Choroid plexus epithelial cell (primary cell): ENCODE data around the gene PEG3.

Source experiments
- DNase-seq: peaks from one replicate; pipeline ENCODE4 v3.0.0-alpha.2; 2010; ENCODE audit warnings: low read depth
- H3K4me3 ChIP-seq: 2 replicates; pipeline ENCODE4 v1.5.1; 2011; ENCODE audit warnings: low read depth, mild to moderate bottlenecking, control low read depth, low read length, moderate library complexity
- CTCF ChIP-seq: conservative IDR thresholded peaks from 2 replicates; pipeline ENCODE4 v1.5.1; 2011; ENCODE audit warnings: low read depth, mild to moderate bottlenecking, control low read depth, inconsistent platforms, low read length, moderate library complexity

PEG3 gene

DNA sequence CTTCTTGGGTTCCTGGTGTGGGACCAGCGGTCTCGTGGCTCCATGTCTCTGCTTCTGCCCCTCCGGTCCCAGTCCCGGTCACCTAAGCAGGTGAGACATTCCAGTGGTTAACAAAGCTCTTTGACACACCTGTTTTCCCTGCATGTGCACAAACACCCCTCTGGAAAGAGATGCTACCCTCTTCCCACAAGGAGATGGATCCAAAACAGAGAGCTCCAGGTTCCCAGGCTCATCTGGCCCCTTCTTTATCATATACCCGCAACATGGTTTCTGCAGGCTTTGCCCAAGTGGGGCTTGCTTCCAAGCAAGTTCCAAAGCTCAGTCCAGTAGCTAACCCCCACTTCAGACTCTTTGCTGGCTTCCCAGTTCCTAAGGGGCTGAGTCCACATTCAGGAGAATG, 17.8 kb downstream of the PEG3 start:
- no peak for TF ChIP-seq CTCF
- no peak overlapping the region for H3K4me3 ChIP-seq
- no peak for DNase-seq

DNA sequence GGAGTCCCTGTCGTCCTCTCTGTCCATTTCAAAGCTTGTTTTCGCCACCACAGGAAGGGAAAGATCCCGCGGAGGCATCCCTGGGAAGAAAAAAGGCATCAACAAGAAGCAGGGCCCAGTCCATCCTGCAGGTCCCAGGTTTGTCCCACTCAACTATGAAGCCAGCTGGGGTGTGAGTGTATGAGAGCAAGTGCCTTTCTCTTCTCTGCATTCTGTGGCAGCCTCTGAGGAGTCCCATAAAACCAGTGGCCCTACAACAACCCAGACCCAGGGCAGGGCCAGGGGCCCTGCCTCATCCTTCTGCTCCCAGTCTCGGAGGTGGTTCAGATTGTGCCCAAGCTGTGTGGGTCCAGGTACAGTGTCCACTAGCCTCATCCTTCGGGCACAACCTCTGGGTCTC, 18.9 kb downstream of the PEG3 start:
- no peak for DNase-seq
- no peak for TF ChIP-seq CTCF
- H3K4me3 ChIP-seq = no peak overlapping the region

GRCh38 chr19:56821209-56821608, 19.3 kb downstream of the PEG3 start:
- TF ChIP-seq CTCF = no peak
- H3K4me3 ChIP-seq = no peak overlapping the region

DNA sequence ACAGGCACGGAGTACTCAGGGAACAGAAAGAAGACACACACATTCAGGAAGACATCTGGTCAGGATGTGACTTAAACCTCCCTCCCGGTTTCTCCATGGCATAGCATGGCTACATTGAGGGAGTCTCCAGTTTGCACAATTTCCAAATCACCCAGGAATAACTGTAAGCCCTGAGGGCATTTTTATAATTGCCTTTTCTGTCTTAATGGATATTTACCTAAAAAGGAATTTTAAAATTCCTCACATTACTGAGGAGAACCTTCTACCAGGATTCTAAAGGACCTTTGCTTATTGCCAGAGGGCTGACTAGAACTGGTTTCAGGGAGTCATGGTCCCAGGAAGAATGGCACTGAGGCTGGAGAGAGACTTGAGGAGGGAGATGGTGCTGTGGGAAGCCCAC, 21.4 kb downstream of the PEG3 start:
- DNase-seq = no peak
- TF ChIP-seq CTCF = no peak
- no peak overlapping the region for H3K4me3 ChIP-seq

More at GRCh38 chr19:56821209-56821608, 19.3 kb downstream of the PEG3 start:
- no peak for DNase-seq

- DNase-seq = no peak
These were observed 25.9 kb downstream of the PEG3 start for GRCh38 chr19:56814656-56815055.

DNA sequence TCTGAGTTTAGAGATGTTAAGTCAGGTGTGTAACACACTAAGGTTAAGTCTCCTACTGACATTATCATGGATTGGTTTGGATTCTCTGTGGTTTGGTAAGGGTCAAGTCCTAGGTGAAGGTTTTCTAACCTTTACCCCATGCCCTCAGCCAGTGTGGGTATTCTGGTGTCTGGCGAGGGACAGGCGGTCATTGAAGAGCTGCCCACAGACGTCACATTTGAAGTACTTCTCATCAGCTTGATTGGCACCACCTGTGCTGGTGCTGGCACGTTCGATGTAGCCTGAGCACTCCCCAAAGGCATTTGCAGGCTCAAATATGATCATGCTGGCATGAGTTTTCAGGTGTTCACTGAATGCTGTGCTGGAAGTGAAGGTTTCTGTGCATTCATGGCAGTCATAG, 27.0 kb downstream of the PEG3 start:
- H3K4me3 ChIP-seq = no peak overlapping the region
- no peak for TF ChIP-seq CTCF
- no peak for DNase-seq

More at GRCh38 chr19:56814656-56815055, 25.9 kb downstream of the PEG3 start:
- H3K4me3 ChIP-seq = no peak overlapping the region
- no peak for TF ChIP-seq CTCF

GRCh38 chr19:56811480-56811879, 29.0 kb downstream of the PEG3 start:
- TF ChIP-seq CTCF = no peak

More at GRCh38 chr19:56811480-56811879, 29.0 kb downstream of the PEG3 start:
- DNase-seq = no peak
- H3K4me3 ChIP-seq = no peak overlapping the region
